H9 (cell line): ENCODE results near the gene TOM1L2. TPM values are rescaled to one million over a fixed set of nuclear protein-coding genes. Genes with fewer than 3 reads are reported as not detected.
A peak's percentile ranks its signal among the peaks of the same experiment; 100 is the strongest.

Experiments
- DNase-seq: peaks from one replicate; pipeline ENCODE4 v3.0.0-alpha.2; 2017
- H2AFZ ChIP-seq: one replicate; pipeline ENCODE4 v1.6.1; 2013; ENCODE audit warnings: mild to moderate bottlenecking, low read length, control low read depth, moderate library complexity
- H2AK5ac ChIP-seq: 2 replicates; pipeline ENCODE4 v1.6.1; 2013; ENCODE audit warnings: low read length, control low read depth, mixed read lengths; ENCODE audit not compliant: insufficient read length
- H2BK120ac ChIP-seq: one replicate; pipeline ENCODE4 v1.6.1; 2013; ENCODE audit warnings: low read depth, mild to moderate bottlenecking, low read length, control low read depth, inconsistent platforms; ENCODE audit not compliant: poor library complexity, severe bottlenecking
- H2BK12ac ChIP-seq: 2 replicates; pipeline ENCODE4 v1.6.1; 2013; ENCODE audit warnings: low read length, control low read depth, mixed read lengths, low read depth; ENCODE audit not compliant: insufficient read length
- H2BK15ac ChIP-seq: 2 replicates; pipeline ENCODE4 v1.6.1; 2013; ENCODE audit warnings: low read depth, low read length, control low read depth
- H2BK20ac ChIP-seq: one replicate; pipeline ENCODE4 v1.6.1; 2013; ENCODE audit warnings: low read depth, mild to moderate bottlenecking, low read length, control low read depth, inconsistent platforms; ENCODE audit not compliant: poor library complexity, severe bottlenecking
- H2BK5ac ChIP-seq: 2 replicates; pipeline ENCODE4 v1.6.1; 2013; ENCODE audit warnings: low read length, control low read depth, mixed read lengths; ENCODE audit not compliant: insufficient read length
- H3K14ac ChIP-seq: 2 replicates; pipeline ENCODE4 v1.6.1; 2013; ENCODE audit warnings: low read length, control low read depth; ENCODE audit not compliant: insufficient read depth
- H3K18ac ChIP-seq: 2 replicates; pipeline ENCODE4 v1.6.1; 2013; ENCODE audit warnings: low read depth, mild to moderate bottlenecking, mixed read lengths, low read length, control low read depth; ENCODE audit not compliant: insufficient read length
- H3K23ac ChIP-seq: 2 replicates; pipeline ENCODE4 v1.6.1; 2013; ENCODE audit warnings: low read length, control low read depth, mixed read lengths, low read depth; ENCODE audit not compliant: insufficient read length
- H3K23me2 ChIP-seq: 2 replicates; pipeline ENCODE4 v1.6.1; 2013; ENCODE audit warnings: low read depth, mild to moderate bottlenecking, mixed read lengths, low read length, control low read depth; ENCODE audit not compliant: insufficient read length, poor library complexity, severe bottlenecking
- H3K27ac ChIP-seq: 2 replicates; pipeline ENCODE4 v1.5.1; 2013; ENCODE audit warnings: low read length, control low read depth, mixed read lengths, low read depth; ENCODE audit not compliant: insufficient read length
- H3K27me3 ChIP-seq: 2 replicates; pipeline ENCODE4 v1.6.1; 2013; ENCODE audit warnings: low read length, control low read depth, inconsistent platforms; ENCODE audit not compliant: insufficient read depth
- H3K4ac ChIP-seq: 2 replicates; pipeline ENCODE4 v1.6.1; 2013; ENCODE audit warnings: low read depth, mild to moderate bottlenecking, control low read depth, inconsistent platforms, low read length, moderate library complexity
- H3K4me1 ChIP-seq: 2 replicates; pipeline ENCODE4 v1.6.1; 2013; ENCODE audit warnings: low read length, control low read depth, inconsistent platforms; ENCODE audit not compliant: insufficient read depth
- H3K4me2 ChIP-seq: 2 replicates; pipeline ENCODE4 v1.6.1; 2013; ENCODE audit warnings: low read length, control low read depth, mixed read lengths; ENCODE audit not compliant: insufficient read length, insufficient read depth
- H3K56ac ChIP-seq: 2 replicates; pipeline ENCODE4 v1.6.1; 2013; ENCODE audit warnings: low read depth, mild to moderate bottlenecking, mixed read lengths, low read length, control low read depth; ENCODE audit not compliant: insufficient read length
- H3K79me1 ChIP-seq: 2 replicates; pipeline ENCODE4 v1.6.1; 2013; ENCODE audit warnings: low read depth, mild to moderate bottlenecking, moderate library complexity, low read length, control low read depth, inconsistent platforms; ENCODE audit not compliant: insufficient read depth, poor library complexity, severe bottlenecking
- H3K79me2 ChIP-seq: 2 replicates; pipeline ENCODE4 v1.6.1; 2013; ENCODE audit warnings: low read length, control low read depth, inconsistent platforms; ENCODE audit not compliant: insufficient read depth
- H3K9ac ChIP-seq: 2 replicates; pipeline ENCODE4 v1.6.1; 2013; ENCODE audit warnings: low read length, control low read depth, mixed read lengths; ENCODE audit not compliant: insufficient read length; ENCODE audit errors: extremely low read depth
- H3K9me3 ChIP-seq: one replicate; pipeline ENCODE4 v1.6.1; 2013; ENCODE audit warnings: low read depth, low read length, inconsistent platforms; ENCODE audit not compliant: control insufficient read depth
- H3T11ph ChIP-seq: one replicate; pipeline ENCODE4 v1.6.1; 2013; ENCODE audit warnings: mild to moderate bottlenecking, low read length, control low read depth, inconsistent platforms
- H4K20me1 ChIP-seq: one replicate; pipeline ENCODE4 v1.6.1; 2013; ENCODE audit not compliant: control insufficient read depth, insufficient read length, insufficient read depth
- H4K5ac ChIP-seq: 2 replicates; pipeline ENCODE4 v1.6.1; 2013; ENCODE audit warnings: low read depth, mild to moderate bottlenecking, mixed read lengths, low read length, control low read depth; ENCODE audit not compliant: insufficient read length
- H4K8ac ChIP-seq: replicated peaks from 2 replicates; pipeline ENCODE4 v1.6.1; 2013; ENCODE audit warnings: low read length, control low read depth, mixed read lengths, low read depth; ENCODE audit not compliant: insufficient read length
- H4K91ac ChIP-seq: 2 replicates; pipeline ENCODE4 v1.6.1; 2013; ENCODE audit warnings: low read depth, mild to moderate bottlenecking, moderate library complexity, mixed read lengths, low read length, control low read depth; ENCODE audit not compliant: insufficient read length
- H3K27ac Mint-ChIP-seq, 3 experiments: 2 replicates in 2 of 3; 3 replicates in 1 of 3; pipeline ENCODE4 v1.8.0; 2020 to 2021; ENCODE audit warnings: mixed read lengths in 3 of 3, mild to moderate bottlenecking in 1 of 3, moderate library complexity in 1 of 3
- H3K27me3 Mint-ChIP-seq: 2 replicates; pipeline ENCODE4 v1.8.0; 2021; ENCODE audit warnings: low read depth, mild to moderate bottlenecking, moderate library complexity, mixed read lengths
- H3K36me3 Mint-ChIP-seq, 3 experiments: 2 replicates in 2 of 3; 3 replicates in 1 of 3; pipeline ENCODE4 v1.8.0; 2020 to 2021; ENCODE audit warnings: low read depth in 3 of 3, mixed read lengths in 3 of 3; ENCODE audit not compliant: insufficient read depth in 1 of 3
- H3K4me1 Mint-ChIP-seq, 2 experiments: 2 replicates each; pipeline ENCODE4 v1.8.0; 2020; ENCODE audit warnings: mixed read lengths in 2 of 2
- H3K4me3 Mint-ChIP-seq, 2 experiments: 2 replicates in 1 of 2; 3 replicates in 1 of 2; pipeline ENCODE4 v1.8.0; 2020 to 2021; ENCODE audit warnings: mild to moderate bottlenecking in 2 of 2, mixed read lengths in 2 of 2, moderate library complexity in 1 of 2
- H3K9me3 Mint-ChIP-seq, 2 experiments: 2 replicates in 1 of 2; 3 replicates in 1 of 2; pipeline ENCODE4 v1.8.0; 2020; ENCODE audit warnings: mild to moderate bottlenecking in 2 of 2, mixed read lengths in 2 of 2, moderate library complexity in 1 of 2
- CTCF ChIP-seq: fragments of 200-600 bp; sonication (generic); conservative IDR thresholded peaks from 3 replicates; pipeline ENCODE4 v1.8.0; 2021; ENCODE audit warnings: antibody characterized with exemption, mild to moderate bottlenecking
- WGBS: extraction: QIAGEN DNeasy Blood & Tissue Kit; methylation state at CpG from one replicate; pipeline ENCODE4 v1.1.7; 2013; ENCODE audit warnings: missing lambda C conversion rate, low lambda C conversion rate, mixed read lengths; ENCODE audit not compliant: insufficient read length; ENCODE audit errors: extremely low coverage; 5-methylcytosine and 5-hydroxymethylcytosine counted together
- total RNA-seq: library from RNA; stranded (reverse); gene quantifications from 2 replicates; pipeline ENCODE4 v1.2.1, GENCODE V29; 2021

TOM1L2 gene
- total RNA-seq, 1 experiment from 2014 or later: 4.6 TPM

DNA sequence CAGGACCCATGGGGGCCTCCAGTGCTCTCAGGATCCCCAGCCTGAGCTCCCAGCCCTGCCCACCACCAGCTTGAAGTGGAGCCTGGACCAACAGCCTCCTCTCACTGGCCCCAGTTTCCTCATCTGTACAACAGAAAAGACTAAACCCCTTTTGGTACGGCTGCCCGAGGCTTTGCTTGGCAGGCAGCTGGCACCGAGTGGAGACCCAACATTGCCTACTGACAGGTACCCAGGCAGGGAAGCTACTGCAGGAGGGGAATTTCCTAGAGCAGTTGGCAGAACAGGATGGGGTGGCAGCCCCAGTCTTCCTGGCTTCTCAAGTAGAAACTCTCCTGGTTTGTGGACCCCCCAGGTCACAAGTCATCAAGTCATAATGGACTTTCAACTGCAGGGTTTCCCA, 149.6 kb downstream of the TOM1L2 start:
- Histone ChIP-seq H2BK120ac (no peak overlapping the region), H4K8ac (no peak overlapping the region), H2BK15ac (no peak overlapping the region), H4K5ac (no peak overlapping the region), H3K79me2 (peaks cover 6% of the 10 kb centered on the region; the same call in 1 of the 2 replicates), H4K20me1 (peaks cover 2% of the 10 kb centered on the region), H2BK20ac (no peak overlapping the region), H3T11ph (no peak overlapping the region), H3K9ac (no peak overlapping the region), H3K4me1 (peaks cover 11% of the 10 kb centered on the region), H3K79me1 (peaks cover 13% of the 10 kb centered on the region), H2BK5ac (no peak overlapping the region), H3K9me3 (no peaks in the 10 kb centered on the region), H3K23me2 (peaks cover 9% of the 10 kb centered on the region), H2AFZ (no peak overlapping the region), H4K91ac (no peak overlapping the region), H2AK5ac (no peak overlapping the region), H3K18ac (no peak overlapping the region), H3K27ac (no peak overlapping the region), H3K56ac (no peak overlapping the region), H2BK12ac (no peak overlapping the region), H3K4ac (no peak overlapping the region), H3K14ac (no peak overlapping the region), H3K23ac (no peak overlapping the region), H3K27me3 (no peaks in the 10 kb centered on the region), H3K4me2 (no peak overlapping the region)
- no peak for TF ChIP-seq CTCF
- WGBS: no CpG with 5 or more reads among the region's 3 CpGs
- no peak for DNase-seq
- peak overlapping the region; percentile 40 to 67; a peak in 2 of 5 replicates for H3K4me3 Mint-ChIP-seq
- no peaks in the 10 kb centered on the region for H3K9me3 Mint-ChIP-seq
- H3K27me3 Mint-ChIP-seq: no peaks in the 10 kb centered on the region
- no peak overlapping the region for H3K27ac Mint-ChIP-seq
- peaks cover 49 to 80% of the 10 kb centered on the region in 2 experiments for H3K4me1 Mint-ChIP-seq
- peaks cover 22 to 42% (median 40%) of the 10 kb centered on the region in 3 experiments for H3K36me3 Mint-ChIP-seq
